ENCODE measurements around the gene PRPS1.
"Not testable (repeated sequence)": the region's sequence is repeated elsewhere in the genome, so short reads cannot be mapped to it uniquely, and the experiment has no call there.

Gene PRPS1

GRCh38 chrX:107630031-107630689 is 1.9 kb downstream of the PRPS1 start:
- DNase-seq (ENCODE audit: low spot score) = no peak

- DNase-seq (ENCODE audit: low spot score) = no peak
These were observed 4.0 kb downstream of the PRPS1 start for GRCh38 chrX:107632346-107632745.

GRCh38 chrX:107646735-107647134 is 18.4 kb downstream of the PRPS1 start:
- no peak for DNase-seq (ENCODE audit: low spot score)

GRCh38 chrX:107648332-107648731 is 20.0 kb downstream of the PRPS1 start:
- no peak for DNase-seq (ENCODE audit: low spot score)

GRCh38 chrX:107654566-107654871 is 26.2 kb downstream of the PRPS1 start:
- no peak for DNase-seq (ENCODE audit: low spot score)

- DNase-seq (ENCODE audit: low spot score) = peak; percentile 57
These were observed 26.8 kb downstream of the PRPS1 start for GRCh38 chrX:107654872-107655761.

GRCh38 chrX:107656978-107657377 is 28.7 kb downstream of the PRPS1 start:
- no peak for DNase-seq (ENCODE audit: low spot score)

GRCh38 chrX:107658660-107659059 is 30.4 kb downstream of the PRPS1 start:
- DNase-seq (ENCODE audit: low spot score) = no peak

GRCh38 chrX:107659286-107659685 is 31.0 kb downstream of the PRPS1 start:
- DNase-seq (ENCODE audit: low spot score) = no peak

GRCh38 chrX:107659768-107660167 is 31.5 kb downstream of the PRPS1 start:
- no peak for DNase-seq (ENCODE audit: low spot score)

GRCh38 chrX:107662145-107662544 is 33.8 kb downstream of the PRPS1 start:
- no peak for DNase-seq (ENCODE audit: low spot score)

- DNase-seq (ENCODE audit: low spot score) = no peak
These were observed 34.5 kb downstream of the PRPS1 start for GRCh38 chrX:107662824-107663223.

GRCh38 chrX:107666931-107667330 is 38.6 kb downstream of the PRPS1 start:
- DNase-seq (ENCODE audit: low spot score) = no peak

GRCh38 chrX:107667426-107667825 is 39.1 kb downstream of the PRPS1 start:
- no peak for DNase-seq (ENCODE audit: low spot score)

- not testable (repeated sequence) for DNase-seq (ENCODE audit: low spot score)
These were observed 40.4 kb downstream of the PRPS1 start for GRCh38 chrX:107668710-107669109.

- DNase-seq (ENCODE audit: low spot score) = no peak
These were observed 41.0 kb downstream of the PRPS1 start for GRCh38 chrX:107669261-107669660.

GRCh38 chrX:107669885-107670628 is 41.7 kb downstream of the PRPS1 start:
- DNase-seq (ENCODE audit: low spot score) = no peak

- DNase-seq (ENCODE audit: low spot score) = not testable (repeated sequence)
These were observed 42.9 kb downstream of the PRPS1 start for GRCh38 chrX:107671256-107671655.

GRCh38 chrX:107672955-107673378 is 44.7 kb downstream of the PRPS1 start:
- DNase-seq (ENCODE audit: low spot score) = peak; percentile 33

- DNase-seq (ENCODE audit: low spot score) = no peak
These were observed 45.1 kb downstream of the PRPS1 start for GRCh38 chrX:107673431-107673830.

GRCh38 chrX:107673933-107674479 is 45.7 kb downstream of the PRPS1 start:
- no peak for DNase-seq (ENCODE audit: low spot score)

Measured in hepatic stellate cell (primary cell).